ENCODE measurements around the gene INSIG2.

INSIG2 gene

DNA sequence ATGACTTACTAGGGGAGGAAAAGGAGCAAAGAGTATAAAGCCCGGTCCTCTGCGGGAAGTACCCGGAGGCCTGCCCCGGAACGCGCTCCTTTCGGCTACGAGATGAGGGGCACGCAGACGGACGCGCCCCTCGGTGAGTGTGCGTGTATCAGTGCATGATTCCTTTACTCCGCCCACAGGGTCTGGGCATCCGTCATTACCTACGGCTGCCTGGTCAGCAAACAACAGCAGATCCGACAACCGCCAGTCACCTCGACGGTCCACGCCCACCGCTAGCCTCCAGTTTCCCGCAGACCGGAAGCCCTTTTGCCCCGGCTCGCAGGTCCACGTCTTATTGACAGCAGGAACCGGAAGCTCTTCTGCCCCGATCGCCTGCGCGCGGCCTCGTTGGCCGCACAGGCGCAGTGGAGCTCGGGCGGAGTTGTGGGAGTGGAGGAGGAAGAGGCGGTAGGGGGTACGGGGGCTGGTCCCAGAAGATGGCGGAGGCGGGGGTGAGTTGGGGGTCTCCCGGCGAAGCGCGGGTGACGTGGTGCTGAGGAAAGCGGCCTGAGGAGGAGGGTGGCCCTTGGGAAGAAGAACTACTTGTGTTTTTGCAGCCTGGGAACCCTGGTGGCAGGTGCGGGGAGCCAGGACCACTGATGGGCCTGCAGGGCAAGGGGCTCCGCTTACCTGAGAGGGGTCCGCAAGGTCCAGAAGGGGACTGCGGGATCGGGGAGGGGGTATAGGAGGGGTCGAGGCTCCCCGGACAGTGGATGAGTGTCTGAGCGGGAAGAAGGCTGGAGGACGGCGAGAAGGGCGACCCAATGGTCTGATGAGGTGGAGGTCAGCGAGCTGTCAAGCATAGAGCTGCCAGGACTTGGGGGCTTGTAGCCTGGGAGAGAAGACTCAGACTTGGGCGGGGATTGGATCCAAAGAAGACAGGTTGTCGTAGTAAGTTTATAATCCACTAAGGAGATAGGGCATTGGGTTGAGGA is at the start of gene INSIG2:
Gene INSIG2, plus strand, starts transcription at position 421 of the 974 bp plus-strand sequence. CDS start 8,086 bp downstream, outside the sequence.
- H3K9me3 ChIP-seq (ENCODE audit: control insufficient read depth in 1 of 2, low read length in 2 of 2), result no peaks in the 10 kb centered on the region
- H3K4me1 ChIP-seq (ENCODE audit: control insufficient read depth in 1 of 2, insufficient read depth in 2 of 2, low read length in 2 of 2), result peaks cover 0 to 16% of the 10 kb centered on the region in 2 donors
- no peaks in the 10 kb centered on the region for H3K27me3 ChIP-seq (ENCODE audit: low read depth, low read length)
- H3K27ac ChIP-seq (ENCODE audit: low read length), result peak within 1 kb of the TSS; percentile 78
- H3K36me3 ChIP-seq (ENCODE audit: control insufficient read depth in 1 of 2, insufficient read depth in 2 of 2, low read length in 2 of 2), result peaks cover 0 to 4% of the 10 kb centered on the region in 2 donors
- H3K4me3 ChIP-seq (ENCODE audit: low read depth in 1 of 2, low read length in 2 of 2), result peak within 1 kb of the TSS; percentile 93 to 95

DNA sequence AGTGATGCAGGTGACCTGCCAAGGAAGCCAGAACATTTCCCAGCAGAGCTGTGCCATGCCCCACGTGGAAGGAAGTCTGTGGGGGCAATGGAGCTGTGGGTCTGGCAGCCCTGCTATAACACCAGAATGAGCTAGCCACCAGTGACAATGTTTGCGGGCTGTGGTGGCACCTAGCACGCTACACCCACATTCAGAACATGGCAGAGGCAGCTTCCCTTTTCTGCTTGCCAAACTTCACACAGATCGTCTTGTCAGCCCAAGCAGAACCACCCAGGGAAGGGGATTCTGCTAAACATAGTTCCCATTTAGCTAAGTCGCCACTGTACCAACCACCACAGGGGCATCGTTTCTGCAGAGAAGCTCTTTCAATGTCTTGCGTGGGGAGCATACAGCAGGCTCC is 47.4 kb upstream of the INSIG2 start:
- no peaks in the 10 kb centered on the region for H3K36me3 ChIP-seq (ENCODE audit: control insufficient read depth in 1 of 2, insufficient read depth in 2 of 2, low read length in 2 of 2)
- H3K27me3 ChIP-seq (ENCODE audit: low read depth, low read length), result no peaks in the 10 kb centered on the region
- H3K9me3 ChIP-seq (ENCODE audit: control insufficient read depth in 1 of 2, low read length in 2 of 2), result peaks cover 0 to under 1% of the 10 kb centered on the region in 2 donors
- H3K4me3 ChIP-seq (ENCODE audit: low read depth in 1 of 2, low read length in 2 of 2), result no peak overlapping the region
- H3K27ac ChIP-seq (ENCODE audit: low read length), result no peak overlapping the region
- no peaks in the 10 kb centered on the region for H3K4me1 ChIP-seq (ENCODE audit: control insufficient read depth in 1 of 2, insufficient read depth in 2 of 2, low read length in 2 of 2)

DNA sequence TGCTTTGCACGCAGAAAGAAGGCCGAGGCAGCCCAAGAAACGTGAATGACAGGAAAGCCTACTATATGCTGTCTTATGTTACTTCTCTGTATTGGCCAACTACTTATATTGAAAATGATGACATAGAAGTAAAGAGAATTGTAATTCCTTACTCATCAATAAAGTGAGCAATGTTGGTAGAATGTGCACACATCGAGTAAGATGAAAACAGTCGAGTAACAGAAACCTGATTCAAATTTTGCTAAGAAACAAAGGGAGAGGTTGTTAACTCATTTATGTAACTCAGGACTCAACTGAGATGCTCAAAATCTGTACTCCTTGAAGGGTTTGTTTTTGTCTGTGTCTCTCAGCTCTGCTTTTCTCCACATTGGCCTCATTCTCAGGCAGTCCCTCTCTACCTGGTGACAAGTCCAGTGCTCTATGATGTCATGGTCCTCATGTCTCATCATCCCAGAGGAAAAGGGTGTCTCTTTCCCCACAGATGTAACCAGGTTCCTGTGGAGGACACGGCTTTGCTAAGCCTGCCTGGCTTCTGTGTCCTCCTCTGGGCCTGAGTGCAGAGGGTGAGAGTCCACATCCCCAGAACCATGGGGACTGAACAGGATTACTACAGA is 44.1 kb upstream of the INSIG2 start:
- H3K36me3 ChIP-seq (ENCODE audit: control insufficient read depth in 1 of 2, insufficient read depth in 2 of 2, low read length in 2 of 2), result no peaks in the 10 kb centered on the region
- no peaks in the 10 kb centered on the region for H3K9me3 ChIP-seq (ENCODE audit: control insufficient read depth in 1 of 2, low read length in 2 of 2)
- H3K4me3 ChIP-seq (ENCODE audit: low read depth in 1 of 2, low read length in 2 of 2), result no peak overlapping the region
- H3K27me3 ChIP-seq (ENCODE audit: low read depth, low read length), result no peaks in the 10 kb centered on the region
- no peak overlapping the region for H3K27ac ChIP-seq (ENCODE audit: low read length)
- no peaks in the 10 kb centered on the region for H3K4me1 ChIP-seq (ENCODE audit: control insufficient read depth in 1 of 2, insufficient read depth in 2 of 2, low read length in 2 of 2)

DNA sequence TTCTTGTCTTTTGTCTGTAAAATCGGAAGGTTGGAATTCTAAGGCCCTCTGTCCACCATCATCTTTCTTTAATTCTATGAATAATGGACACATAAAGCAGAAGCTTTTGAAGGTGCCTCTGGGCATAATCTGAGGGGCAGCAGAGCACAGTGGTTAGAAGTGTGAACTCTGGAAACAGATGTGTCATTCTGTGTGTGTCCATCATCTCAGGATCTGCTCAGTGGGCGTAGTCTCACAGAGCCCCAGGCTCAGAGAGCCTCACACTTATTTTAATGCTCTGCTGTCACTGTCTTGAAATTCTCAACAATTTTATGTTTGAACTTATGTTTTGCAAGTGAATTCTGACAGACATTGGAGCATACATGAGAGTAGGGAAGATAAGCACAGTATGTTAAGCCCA is 43.4 kb upstream of the INSIG2 start:
- Histone ChIP-seq H3K27me3 (ENCODE audit: low read depth, low read length) (no peaks in the 10 kb centered on the region), H3K27ac (ENCODE audit: low read length) (no peak overlapping the region), H3K4me1 (ENCODE audit: control insufficient read depth in 1 of 2, insufficient read depth in 2 of 2, low read length in 2 of 2) (no peaks in the 10 kb centered on the region), H3K9me3 (ENCODE audit: control insufficient read depth in 1 of 2, low read length in 2 of 2) (no peaks in the 10 kb centered on the region), H3K4me3 (ENCODE audit: low read depth in 1 of 2, low read length in 2 of 2) (no peak overlapping the region), H3K36me3 (ENCODE audit: control insufficient read depth in 1 of 2, insufficient read depth in 2 of 2, low read length in 2 of 2) (no peaks in the 10 kb centered on the region)

DNA sequence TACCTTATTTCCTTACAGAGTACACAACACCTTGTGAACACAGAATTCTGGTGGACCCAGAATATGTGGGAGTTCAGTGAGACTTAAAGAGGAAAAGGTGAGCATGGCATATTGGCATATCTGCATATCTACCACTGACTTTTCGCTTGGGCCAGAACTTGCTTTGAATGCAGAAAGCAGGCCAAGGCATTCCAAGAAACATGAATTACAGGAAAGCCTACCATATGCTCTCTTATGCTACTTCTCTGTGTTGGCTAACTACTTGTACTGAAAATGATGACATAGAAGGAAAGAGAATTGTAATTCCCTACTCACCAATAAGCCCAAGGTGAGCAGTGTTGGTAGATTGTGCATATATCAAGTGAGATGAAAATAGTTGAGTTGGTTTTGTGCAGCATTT is 43.0 kb upstream of the INSIG2 start:
- Histone ChIP-seq H3K27ac (ENCODE audit: low read length) (no peak overlapping the region), H3K9me3 (ENCODE audit: control insufficient read depth in 1 of 2, low read length in 2 of 2) (no peaks in the 10 kb centered on the region), H3K4me1 (ENCODE audit: control insufficient read depth in 1 of 2, insufficient read depth in 2 of 2, low read length in 2 of 2) (no peaks in the 10 kb centered on the region), H3K4me3 (ENCODE audit: low read depth in 1 of 2, low read length in 2 of 2) (no peak overlapping the region), H3K36me3 (ENCODE audit: control insufficient read depth in 1 of 2, insufficient read depth in 2 of 2, low read length in 2 of 2) (no peaks in the 10 kb centered on the region), H3K27me3 (ENCODE audit: low read depth, low read length) (no peaks in the 10 kb centered on the region)

DNA sequence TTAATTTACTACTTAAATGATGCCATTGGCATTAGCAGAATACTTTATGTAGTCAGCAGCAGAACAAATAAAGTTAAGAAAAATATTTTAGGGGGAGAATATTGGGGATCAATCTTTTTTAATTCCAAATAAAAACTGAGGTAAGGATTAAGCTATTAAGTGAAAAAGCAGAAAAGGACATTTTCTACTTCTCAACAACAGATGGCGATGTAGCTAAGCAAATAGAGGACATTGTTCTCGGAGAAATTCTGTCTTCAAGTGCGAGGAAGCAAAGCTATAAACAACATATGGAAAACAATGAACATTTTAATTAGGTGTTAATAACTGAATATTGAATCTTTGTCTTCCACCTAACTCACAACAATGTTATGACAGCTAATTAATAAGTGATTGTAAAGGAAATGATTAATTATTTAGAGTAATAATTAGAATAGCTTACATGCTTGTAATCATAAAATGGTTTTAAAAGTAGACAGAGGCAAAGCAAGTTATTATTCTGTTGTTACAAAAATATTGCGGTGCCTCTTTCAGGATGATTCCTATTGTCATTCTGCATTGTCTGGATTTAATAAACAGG is 41.5 kb upstream of the INSIG2 start:
- Histone ChIP-seq H3K36me3 (ENCODE audit: control insufficient read depth in 1 of 2, insufficient read depth in 2 of 2, low read length in 2 of 2) (no peaks in the 10 kb centered on the region), H3K27ac (ENCODE audit: low read length) (no peak overlapping the region), H3K27me3 (ENCODE audit: low read depth, low read length) (no peaks in the 10 kb centered on the region), H3K9me3 (ENCODE audit: control insufficient read depth in 1 of 2, low read length in 2 of 2) (no peaks in the 10 kb centered on the region), H3K4me3 (ENCODE audit: low read depth in 1 of 2, low read length in 2 of 2) (no peak overlapping the region), H3K4me1 (ENCODE audit: control insufficient read depth in 1 of 2, insufficient read depth in 2 of 2, low read length in 2 of 2) (no peaks in the 10 kb centered on the region)

DNA sequence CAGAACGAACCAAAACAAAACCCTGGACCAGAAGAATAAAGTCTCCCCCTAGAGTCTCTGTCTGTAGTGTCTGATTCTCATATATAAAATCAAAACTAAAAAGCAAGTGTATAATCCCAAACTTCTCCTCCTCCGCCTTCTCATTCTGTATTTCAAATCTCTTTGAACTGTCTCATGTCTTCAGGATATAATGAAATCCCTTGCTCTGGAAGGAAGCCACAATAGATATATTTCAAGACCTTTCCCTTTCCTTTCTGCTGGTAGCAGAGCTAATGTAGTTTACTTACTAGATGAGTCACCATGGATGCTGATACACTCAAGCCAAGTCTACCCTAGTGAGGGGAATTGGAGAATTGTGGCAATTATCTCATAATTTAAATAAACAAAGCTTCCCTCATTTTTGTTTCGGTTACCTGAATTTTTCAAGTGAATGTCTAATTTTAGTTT is 40.9 kb upstream of the INSIG2 start:
- Histone ChIP-seq H3K9me3 (ENCODE audit: control insufficient read depth in 1 of 2, low read length in 2 of 2) (no peaks in the 10 kb centered on the region), H3K4me3 (ENCODE audit: low read depth in 1 of 2, low read length in 2 of 2) (no peak overlapping the region), H3K4me1 (ENCODE audit: control insufficient read depth in 1 of 2, insufficient read depth in 2 of 2, low read length in 2 of 2) (no peaks in the 10 kb centered on the region), H3K36me3 (ENCODE audit: control insufficient read depth in 1 of 2, insufficient read depth in 2 of 2, low read length in 2 of 2) (no peaks in the 10 kb centered on the region), H3K27me3 (ENCODE audit: low read depth, low read length) (no peaks in the 10 kb centered on the region), H3K27ac (ENCODE audit: low read length) (no peak overlapping the region)

DNA sequence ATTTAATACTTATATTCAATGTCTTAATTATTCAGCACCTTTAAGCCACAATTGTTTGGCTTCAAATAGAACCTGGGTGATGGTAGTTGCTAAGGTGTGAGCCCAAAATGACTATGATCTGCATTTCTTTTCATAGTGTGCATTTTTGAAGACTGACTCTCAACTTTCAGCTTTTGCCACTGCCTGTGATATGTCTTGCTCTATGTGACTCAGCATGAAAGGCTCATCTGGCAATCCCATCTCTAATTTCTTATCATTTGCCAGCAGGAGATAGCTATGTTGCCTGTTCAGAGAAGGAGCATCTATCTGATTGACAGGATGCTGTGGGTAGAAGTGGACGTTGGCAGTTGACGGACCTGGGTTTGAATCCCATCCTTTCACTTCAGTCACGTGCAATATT is 39.9 kb upstream of the INSIG2 start:
- no peaks in the 10 kb centered on the region for H3K27me3 ChIP-seq (ENCODE audit: low read depth, low read length)
- no peak overlapping the region for H3K4me3 ChIP-seq (ENCODE audit: low read depth in 1 of 2, low read length in 2 of 2)
- no peaks in the 10 kb centered on the region for H3K9me3 ChIP-seq (ENCODE audit: control insufficient read depth in 1 of 2, low read length in 2 of 2)
- H3K36me3 ChIP-seq (ENCODE audit: control insufficient read depth in 1 of 2, insufficient read depth in 2 of 2, low read length in 2 of 2), result no peaks in the 10 kb centered on the region
- no peaks in the 10 kb centered on the region for H3K4me1 ChIP-seq (ENCODE audit: control insufficient read depth in 1 of 2, insufficient read depth in 2 of 2, low read length in 2 of 2)
- H3K27ac ChIP-seq (ENCODE audit: low read length), result no peak overlapping the region

DNA sequence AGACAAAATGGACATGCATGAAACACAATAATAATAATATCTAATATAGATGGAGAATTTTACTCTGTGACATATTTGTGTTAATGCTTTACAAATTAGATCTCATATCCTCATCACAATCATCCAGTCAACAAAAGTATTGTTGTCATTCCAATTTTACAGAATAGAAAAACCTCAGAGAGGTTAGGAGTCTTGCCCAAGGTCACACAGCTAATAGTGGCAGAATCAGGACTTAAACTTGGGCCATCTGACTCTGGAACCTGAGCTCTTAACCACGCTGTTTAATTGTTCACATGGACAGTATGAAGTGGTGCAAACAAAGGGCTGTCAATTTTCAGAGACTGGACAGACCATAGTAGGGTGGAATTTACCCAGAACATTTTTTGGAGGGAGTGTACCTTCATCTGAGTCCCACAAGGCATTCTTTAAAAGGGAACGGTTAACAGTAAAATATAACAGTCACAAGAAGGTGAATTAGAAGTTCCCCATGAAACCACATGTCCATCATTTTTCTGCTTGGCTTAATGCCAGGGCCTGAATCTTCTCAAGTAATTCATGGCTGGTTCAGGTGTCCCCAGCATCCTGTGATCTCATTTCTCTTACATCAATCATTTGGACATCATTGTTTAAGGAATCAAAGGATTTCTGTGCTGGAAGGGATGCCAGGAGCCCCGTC is 39.0 kb upstream of the INSIG2 start:
- H3K27me3 ChIP-seq (ENCODE audit: low read depth, low read length), result no peaks in the 10 kb centered on the region
- no peaks in the 10 kb centered on the region for H3K36me3 ChIP-seq (ENCODE audit: control insufficient read depth in 1 of 2, insufficient read depth in 2 of 2, low read length in 2 of 2)
- no peaks in the 10 kb centered on the region for H3K4me1 ChIP-seq (ENCODE audit: control insufficient read depth in 1 of 2, insufficient read depth in 2 of 2, low read length in 2 of 2)

DNA sequence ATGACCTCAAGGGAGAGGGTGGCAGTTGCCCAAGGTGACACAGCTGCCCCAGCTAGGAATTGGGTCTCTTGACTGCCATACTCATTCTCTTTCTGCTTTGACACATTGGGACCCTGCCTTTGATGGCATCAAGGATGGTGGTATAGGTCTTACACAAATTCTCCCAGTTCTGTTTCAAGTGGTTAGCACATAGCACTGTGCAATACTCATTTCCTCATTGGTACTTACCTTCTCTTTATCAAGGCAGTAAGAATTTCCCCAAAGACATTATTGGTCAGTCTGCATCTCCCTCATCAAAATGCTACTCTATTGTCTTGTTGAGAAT is 38.5 kb upstream of the INSIG2 start:
- H3K27me3 ChIP-seq (ENCODE audit: low read depth, low read length), result no peaks in the 10 kb centered on the region

More for the DNA sequence above, 39.0 kb upstream of the INSIG2 start:
- no peaks in the 10 kb centered on the region for H3K9me3 ChIP-seq (ENCODE audit: control insufficient read depth in 1 of 2, low read length in 2 of 2)
- H3K27ac ChIP-seq (ENCODE audit: low read length), result no peak overlapping the region
- no peak overlapping the region for H3K4me3 ChIP-seq (ENCODE audit: low read depth in 1 of 2, low read length in 2 of 2)

DNA sequence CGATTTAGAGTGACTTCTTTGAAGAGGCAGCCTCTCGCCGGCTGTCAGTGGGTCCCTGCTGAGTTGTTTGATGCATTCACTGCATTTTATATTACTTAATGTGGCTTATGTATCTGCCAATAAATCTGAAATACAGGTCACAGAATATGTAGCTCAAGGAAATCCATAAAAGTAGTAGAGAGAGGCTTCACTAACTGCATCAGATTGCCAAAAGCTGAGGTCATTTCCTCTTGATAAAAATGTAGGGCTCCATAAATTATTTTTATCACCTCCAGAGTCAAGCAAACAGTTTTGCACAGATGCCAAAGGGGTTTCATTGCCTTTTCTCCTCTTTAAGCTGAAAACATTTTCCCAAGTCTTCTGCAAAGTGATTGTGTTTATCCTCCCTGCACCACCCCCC is 37.9 kb upstream of the INSIG2 start:
- H3K9me3 ChIP-seq (ENCODE audit: control insufficient read depth in 1 of 2, low read length in 2 of 2), result no peaks in the 10 kb centered on the region
- H3K4me3 ChIP-seq (ENCODE audit: low read depth in 1 of 2, low read length in 2 of 2), result no peak overlapping the region
- H3K4me1 ChIP-seq (ENCODE audit: control insufficient read depth in 1 of 2, insufficient read depth in 2 of 2, low read length in 2 of 2), result no peaks in the 10 kb centered on the region
- no peaks in the 10 kb centered on the region for H3K27me3 ChIP-seq (ENCODE audit: low read depth, low read length)
- no peaks in the 10 kb centered on the region for H3K36me3 ChIP-seq (ENCODE audit: control insufficient read depth in 1 of 2, insufficient read depth in 2 of 2, low read length in 2 of 2)
- H3K27ac ChIP-seq (ENCODE audit: low read length), result no peak overlapping the region

More for the DNA sequence above, 38.5 kb upstream of the INSIG2 start:
- H3K36me3 ChIP-seq (ENCODE audit: control insufficient read depth in 1 of 2, insufficient read depth in 2 of 2, low read length in 2 of 2), result no peaks in the 10 kb centered on the region
- no peak overlapping the region for H3K4me3 ChIP-seq (ENCODE audit: low read depth in 1 of 2, low read length in 2 of 2)
- no peaks in the 10 kb centered on the region for H3K4me1 ChIP-seq (ENCODE audit: control insufficient read depth in 1 of 2, insufficient read depth in 2 of 2, low read length in 2 of 2)
- no peak overlapping the region for H3K27ac ChIP-seq (ENCODE audit: low read length)
- no peaks in the 10 kb centered on the region for H3K9me3 ChIP-seq (ENCODE audit: control insufficient read depth in 1 of 2, low read length in 2 of 2)
